Chondrocyte (in vitro differentiated cells): Measurements from ENCODE around the gene APOL4. TPM values are rescaled to one million over a fixed set of nuclear protein-coding genes. Genes with fewer than 3 reads are reported as not detected.

Experiments used
- DNase-seq: peaks from one replicate; pipeline ENCODE4 v3.0.0; 2021; ENCODE audit warnings: mixed read lengths, low spot score
- H3K27ac Mint-ChIP-seq: one replicate; pipeline ENCODE4 v1.8.0; 2021; ENCODE audit warnings: mild to moderate bottlenecking, moderate library complexity, mixed read lengths; ENCODE audit not compliant: unreplicated experiment
- H3K27me3 Mint-ChIP-seq: 2 replicates; pipeline ENCODE4 v1.8.0; 2021; ENCODE audit warnings: low read depth, mixed read lengths
- H3K36me3 Mint-ChIP-seq: 2 replicates; pipeline ENCODE4 v1.8.0; 2021; ENCODE audit warnings: low read depth, mixed read lengths
- H3K4me1 Mint-ChIP-seq: 2 replicates; pipeline ENCODE4 v1.8.0; 2021; ENCODE audit warnings: low read depth, mild to moderate bottlenecking, mixed read lengths
- H3K4me3 Mint-ChIP-seq: one replicate; pipeline ENCODE4 v1.8.0; 2021; ENCODE audit warnings: mild to moderate bottlenecking, moderate library complexity, mixed read lengths; ENCODE audit not compliant: unreplicated experiment
- H3K9me3 Mint-ChIP-seq: 2 replicates; pipeline ENCODE4 v1.8.0; 2021; ENCODE audit warnings: low read depth, mixed read lengths
- total RNA-seq: library from RNA; stranded (reverse); gene quantifications from 3 replicates; pipeline ENCODE4 v1.2.1, GENCODE V29; 2021
- TF ChIP-seq, protein P1 (sequence below): fragments of 200-600 bp; sonication (generic); IDR thresholded peaks from 2 replicates; pipeline ENCODE4 v1.5.0; 2021; ENCODE audit warnings: antibody characterized with exemption, mild to moderate bottlenecking, moderate library complexity

APOL4 gene
- total RNA-seq, 1 donor from 2014 or later, result not detected

DNA sequence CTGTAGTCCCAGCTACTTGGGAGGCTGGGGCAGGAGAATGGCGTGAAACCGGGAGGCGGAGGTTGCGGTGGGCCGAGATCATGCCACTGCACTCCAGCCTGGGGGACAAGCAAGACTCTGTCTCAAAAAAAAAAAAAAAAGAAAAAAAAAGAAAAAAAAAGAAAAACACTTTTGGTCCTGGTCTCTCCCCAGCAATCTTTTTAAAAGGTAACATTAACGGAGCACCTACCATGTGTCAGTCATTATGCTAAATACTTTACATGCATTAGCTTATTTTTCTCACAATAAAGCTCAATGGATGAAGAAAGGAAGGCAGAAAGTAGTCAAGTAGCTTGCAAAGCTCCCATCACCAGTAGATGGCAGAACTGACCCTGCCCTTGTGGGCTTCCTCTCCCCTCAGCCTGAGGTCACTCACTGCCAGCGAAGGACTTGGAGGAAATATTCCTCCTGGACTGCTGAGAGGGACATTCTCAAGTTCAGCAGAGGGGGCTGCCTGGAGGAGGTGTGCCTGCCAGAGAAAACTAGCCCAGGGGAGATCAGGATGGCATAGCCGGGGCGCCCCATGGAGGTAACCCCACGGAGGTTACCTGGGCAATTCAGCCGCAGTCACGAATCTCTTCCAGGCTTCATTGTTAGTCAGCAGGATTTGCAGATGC is 56.6 kb downstream of the APOL4 start:
- DNase-seq, result no peak
- Mint-ChIP-seq H3K4me3 (no peak overlapping the region), H3K4me1 (peaks cover 15% of the 10 kb centered on the region), H3K36me3 (no peaks in the 10 kb centered on the region), H3K9me3 (no peaks in the 10 kb centered on the region), H3K27ac (no peak overlapping the region), H3K27me3 (no peaks in the 10 kb centered on the region)
- TF ChIP-seq, protein P1, sequence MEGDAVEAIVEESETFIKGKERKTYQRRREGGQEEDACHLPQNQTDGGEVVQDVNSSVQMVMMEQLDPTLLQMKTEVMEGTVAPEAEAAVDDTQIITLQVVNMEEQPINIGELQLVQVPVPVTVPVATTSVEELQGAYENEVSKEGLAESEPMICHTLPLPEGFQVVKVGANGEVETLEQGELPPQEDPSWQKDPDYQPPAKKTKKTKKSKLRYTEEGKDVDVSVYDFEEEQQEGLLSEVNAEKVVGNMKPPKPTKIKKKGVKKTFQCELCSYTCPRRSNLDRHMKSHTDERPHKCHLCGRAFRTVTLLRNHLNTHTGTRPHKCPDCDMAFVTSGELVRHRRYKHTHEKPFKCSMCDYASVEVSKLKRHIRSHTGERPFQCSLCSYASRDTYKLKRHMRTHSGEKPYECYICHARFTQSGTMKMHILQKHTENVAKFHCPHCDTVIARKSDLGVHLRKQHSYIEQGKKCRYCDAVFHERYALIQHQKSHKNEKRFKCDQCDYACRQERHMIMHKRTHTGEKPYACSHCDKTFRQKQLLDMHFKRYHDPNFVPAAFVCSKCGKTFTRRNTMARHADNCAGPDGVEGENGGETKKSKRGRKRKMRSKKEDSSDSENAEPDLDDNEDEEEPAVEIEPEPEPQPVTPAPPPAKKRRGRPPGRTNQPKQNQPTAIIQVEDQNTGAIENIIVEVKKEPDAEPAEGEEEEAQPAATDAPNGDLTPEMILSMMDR, result peak; percentile 92

DNA sequence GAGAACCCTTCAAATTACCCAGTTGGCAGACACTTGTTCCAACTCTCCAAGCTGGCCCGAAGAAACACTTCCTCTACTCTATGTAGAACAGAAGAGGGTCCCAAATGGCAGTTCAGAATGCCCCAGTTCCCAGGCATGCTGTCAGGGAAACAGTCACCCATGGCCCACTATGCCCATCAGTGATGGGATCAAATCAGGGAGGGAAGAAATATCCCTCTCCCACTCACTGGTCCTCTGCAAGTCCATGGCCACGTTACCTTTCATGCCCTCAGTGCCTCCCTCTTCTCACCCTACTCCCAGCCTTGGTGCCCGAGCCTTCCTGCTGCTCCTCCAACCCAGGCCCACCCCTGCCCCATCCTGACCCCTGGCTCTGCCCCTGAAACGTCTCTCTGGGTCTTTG is 57.7 kb downstream of the APOL4 start:
- TF ChIP-seq, protein P1, result no peak
- H3K4me3 Mint-ChIP-seq, result no peak overlapping the region
- no peaks in the 10 kb centered on the region for H3K9me3 Mint-ChIP-seq
- peaks cover 15% of the 10 kb centered on the region for H3K4me1 Mint-ChIP-seq
- no peaks in the 10 kb centered on the region for H3K36me3 Mint-ChIP-seq
- H3K27me3 Mint-ChIP-seq, result no peaks in the 10 kb centered on the region
- H3K27ac Mint-ChIP-seq, result no peak overlapping the region
- DNase-seq, result no peak

DNA sequence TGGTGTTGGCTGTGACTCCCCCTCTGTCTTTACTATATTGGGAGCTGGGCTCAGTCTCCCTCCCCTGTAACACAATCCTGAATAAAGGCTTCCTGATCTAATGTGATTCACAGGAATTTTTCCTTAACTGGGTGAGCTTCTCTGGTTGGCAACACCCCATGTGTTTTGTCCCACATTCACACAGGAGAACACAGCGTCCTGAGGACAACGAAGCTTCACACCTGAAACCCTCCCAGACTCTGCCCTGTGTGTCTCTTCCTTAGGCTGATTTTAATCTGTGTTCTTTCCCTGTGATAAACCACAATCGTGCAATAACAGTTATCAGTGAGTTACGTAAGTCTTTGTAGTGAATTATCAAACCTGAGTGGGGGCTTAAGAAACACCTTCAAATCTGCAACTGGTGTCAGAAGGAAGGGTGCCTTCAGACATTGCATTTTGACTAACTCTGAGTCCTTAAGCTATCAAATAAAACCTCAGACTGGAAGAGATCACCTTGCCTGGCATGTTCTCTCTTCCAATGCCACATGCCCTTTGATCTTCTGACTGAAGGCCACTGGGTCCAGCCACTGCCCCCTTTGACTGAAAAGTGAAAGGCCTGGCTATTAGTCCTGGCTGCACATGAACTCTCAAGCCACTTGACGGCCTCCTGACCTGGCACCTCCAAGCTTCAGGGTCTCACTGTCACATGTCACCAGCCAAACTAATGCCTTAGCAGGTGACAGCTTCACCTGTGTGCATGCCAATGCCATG is 58.4 kb downstream of the APOL4 start:
- H3K27ac Mint-ChIP-seq, result no peak overlapping the region
- DNase-seq, result no peak
- no peaks in the 10 kb centered on the region for H3K27me3 Mint-ChIP-seq
- H3K9me3 Mint-ChIP-seq, result no peaks in the 10 kb centered on the region
- peaks cover 15% of the 10 kb centered on the region for H3K4me1 Mint-ChIP-seq
- TF ChIP-seq, protein P1, result no peak
- no peak overlapping the region for H3K4me3 Mint-ChIP-seq
- no peaks in the 10 kb centered on the region for H3K36me3 Mint-ChIP-seq

DNA sequence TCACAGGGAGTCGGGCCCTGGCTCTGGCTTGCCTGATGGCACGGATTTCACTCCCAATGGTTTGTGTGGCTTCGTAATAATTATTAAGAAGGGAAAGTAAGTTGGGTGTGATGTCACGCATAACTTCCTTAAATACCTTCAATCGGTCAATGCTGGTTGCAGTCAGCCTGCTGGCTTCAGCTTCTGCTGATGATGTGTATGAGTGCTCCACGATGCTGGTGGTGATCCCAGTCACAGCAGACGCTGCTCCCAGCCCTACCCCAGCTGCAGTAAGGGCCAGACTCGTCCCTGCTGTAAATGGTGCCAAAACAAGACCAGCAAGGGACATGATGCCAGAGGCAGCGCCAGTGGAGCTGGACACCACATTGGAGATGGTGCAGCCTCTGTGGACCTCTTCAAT is 60.1 kb downstream of the APOL4 start:
- Mint-ChIP-seq H3K9me3 (no peaks in the 10 kb centered on the region), H3K4me1 (peaks cover 15% of the 10 kb centered on the region), H3K27ac (no peak overlapping the region), H3K4me3 (no peak overlapping the region), H3K36me3 (no peaks in the 10 kb centered on the region), H3K27me3 (no peaks in the 10 kb centered on the region)
- TF ChIP-seq, protein P1, result no peak
- no peak for DNase-seq

Other genes starting within 250 kb of the APOL4 start
- gene RBFOX2, start 173.0 kb downstream of the APOL4 start, total RNA-seq, result 140 to 148 TPM (median 147 TPM) in 3 replicates
- 2.3 to 5.9 TPM (median 3.4 TPM) in 3 replicates for gene APOL3, start 41.1 kb downstream of the APOL4 start, total RNA-seq
- 58.7 to 84.1 TPM (median 83.8 TPM) in 3 replicates for gene APOL2, start 37.7 kb upstream of the APOL4 start, total RNA-seq
- gene APOL1, start 51.3 kb upstream of the APOL4 start, total RNA-seq, result 16.7 to 38.4 TPM (median 16.9 TPM) in 3 replicates
- gene MYH9, start 186.2 kb upstream of the APOL4 start, total RNA-seq, result 1,046 to 1,908 TPM (median 1,853 TPM) in 3 replicates